T-cell (primary cell): ENCODE data around the gene GGT6. TPM values are rescaled to one million over a fixed set of nuclear protein-coding genes. Genes with fewer than 3 reads are reported as not detected.

Experiments
- ATAC-seq, 4 experiments: fragments of 200-7000 bp in 3 of 4; fragments of 150-1000 bp in 1 of 4; cut with Tn5 transposase; replicated peaks in 1 of 4; 1 replicate in 3 of 4; 2 replicates in 1 of 4; pipeline ENCODE4 v1.10.0; 2021; ENCODE audit warnings: moderate library complexity in 3 of 4, mild to moderate bottlenecking in 2 of 4, moderate number of reproducible peaks in 1 of 4
- CTCF ChIA-PET, 2 donors: fragments of 300-600 bp; sonication (Branson Sonifier 250); formaldehyde crosslinking; loops; one replicate each; lab custom pipeline; 2022; ENCODE audit warnings: antibody characterized with exemption in 2 of 2; lab: Charles Lee
- POLR2A ChIA-PET, 2 donors: fragments of 300-600 bp; sonication (Branson Sonifier 250); formaldehyde crosslinking; loops; one replicate each; lab custom pipeline; 2022; ENCODE audit warnings: antibody characterized with exemption in 2 of 2; lab: Charles Lee
- DNase-seq, 35 experiments: peaks; one replicate each; pipeline versions ENCODE4 v3.0.0 to v3.0.0-alpha.2; 2013 to 2023
- H3K27ac ChIP-seq: one replicate; pipeline ENCODE4 v1.5.1; 2013; ENCODE audit warnings: low read length
- H3K27me3 ChIP-seq, 2 experiments: replicated peaks in 1 of 2; 1 replicate in 1 of 2; 2 replicates in 1 of 2; pipeline versions ENCODE4 v1.6.1 to v1.7.0; 2013; ENCODE audit warnings: low read length in 1 of 2, mixed read lengths in 1 of 2; ENCODE audit not compliant: control insufficient read depth in 2 of 2, insufficient read depth in 2 of 2; ENCODE audit errors: extremely low read depth in 1 of 2
- H3K36me3 ChIP-seq, 2 donors: 1 replicate in 1 of 2; 2 replicates in 1 of 2; pipeline versions ENCODE4 v1.6.1 to v1.7.0; 2013; ENCODE audit warnings: low read length in 1 of 2; ENCODE audit not compliant: control insufficient read depth in 2 of 2, insufficient read depth in 1 of 2; ENCODE audit errors: extremely low read depth in 1 of 2
- H3K4me1 ChIP-seq, 2 experiments: 1 replicate in 1 of 2; 2 replicates in 1 of 2; pipeline versions ENCODE4 v1.6.1 to v1.7.0; 2013; ENCODE audit warnings: low read length in 2 of 2, mixed read lengths in 1 of 2; ENCODE audit not compliant: insufficient read depth in 2 of 2, control insufficient read depth in 1 of 2; ENCODE audit errors: extremely low read depth in 1 of 2
- H3K4me3 ChIP-seq, 2 donors: 1 replicate in 1 of 2; 2 replicates in 1 of 2; pipeline versions ENCODE4 v1.5.1 to v1.7.0; 2013; ENCODE audit warnings: mild to moderate bottlenecking in 2 of 2, low read length in 1 of 2, moderate library complexity in 1 of 2; ENCODE audit not compliant: control insufficient read depth in 1 of 2; ENCODE audit errors: extremely low read depth in 1 of 2
- H3K9me3 ChIP-seq: 2 replicates; pipeline ENCODE4 v1.7.0; 2013
- H3K27ac Mint-ChIP-seq, 2 donors: one replicate each; pipeline ENCODE4 v1.8.0; 2020 to 2021; ENCODE audit warnings: mild to moderate bottlenecking in 2 of 2, mixed read lengths in 2 of 2
- H3K27me3 Mint-ChIP-seq, 2 donors: one replicate each; pipeline ENCODE4 v1.8.0; 2021 to 2022; ENCODE audit warnings: mixed read lengths in 2 of 2
- H3K36me3 Mint-ChIP-seq: one replicate; pipeline ENCODE4 v1.8.0; 2021; ENCODE audit warnings: mixed read lengths
- H3K4me1 Mint-ChIP-seq, 3 donors: one replicate each; pipeline ENCODE4 v1.8.0; 2020 to 2022; ENCODE audit warnings: mixed read lengths in 3 of 3, mild to moderate bottlenecking in 1 of 3
- H3K4me3 Mint-ChIP-seq, 3 donors: one replicate each; pipeline ENCODE4 v1.8.0; 2020 to 2022; ENCODE audit warnings: mild to moderate bottlenecking in 3 of 3, mixed read lengths in 3 of 3, moderate library complexity in 3 of 3
- H3K9me3 Mint-ChIP-seq, 3 donors: one replicate each; pipeline ENCODE4 v1.8.0; 2020 to 2022; ENCODE audit warnings: mixed read lengths in 3 of 3
- WGBS: methylation state at CpG from one replicate; pipeline ENCODE4 v1.1.5; 2013; ENCODE audit warnings: missing lambda C conversion rate; ENCODE audit not compliant: insufficient coverage; 5-methylcytosine and 5-hydroxymethylcytosine counted together
- total RNA-seq, 35 experiments: library from RNA in 6 of 35; stranded (reverse) in 6 of 35; fragments of 120-200 nt in 1 of 35; gene quantifications; one replicate each; pipeline versions ENCODE4 v1.2.1 to v1.2.4 and lab custom pipeline; 2013 to 2026

Gene GGT6
- total RNA-seq, 5 donors from 2014 or later (not counting 1 experiment from before 2014, with no cell fraction given), result not detected

DNA sequence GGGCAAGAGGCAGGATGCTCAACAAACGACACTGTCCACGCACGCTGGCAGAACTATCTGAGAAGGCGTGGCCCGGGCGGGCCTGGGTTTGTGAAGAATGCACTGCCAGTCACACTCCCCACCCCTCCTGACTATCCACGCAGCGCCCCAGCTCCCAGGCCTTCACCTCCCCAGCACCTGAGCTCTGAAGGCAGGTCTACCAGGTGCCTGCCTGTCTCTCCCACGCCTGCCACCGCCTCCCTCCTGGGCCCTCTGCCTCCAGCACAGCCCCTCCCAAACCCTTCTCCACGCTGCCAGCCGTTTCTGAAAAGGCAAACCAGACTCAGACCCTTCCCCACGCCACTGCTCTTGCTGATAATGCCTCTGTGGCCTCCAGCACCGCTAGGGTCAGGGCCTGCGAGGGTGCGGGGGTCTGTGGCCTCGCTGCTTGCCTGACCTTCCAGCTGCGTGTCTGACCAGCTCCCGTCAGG, 16.8 kb downstream of the GGT6 start:
- Mint-ChIP-seq H3K9me3 (no peaks in the 10 kb centered on the region), H3K4me3 (no peak overlapping the region), H3K27ac (no peak overlapping the region), H3K27me3 (no peaks in the 10 kb centered on the region), H3K4me1 (no peaks in the 10 kb centered on the region), H3K36me3 (peaks cover 22% of the 10 kb centered on the region)
- no peaks in the 10 kb centered on the region for H3K4me1 ChIP-seq
- no peaks in the 10 kb centered on the region for H3K27me3 ChIP-seq
- H3K36me3 ChIP-seq, result peaks cover 44 to 89% of the 10 kb centered on the region in 2 donors
- POLR2A ChIA-PET, result no interaction called here
- no peak for ATAC-seq
- no peak overlapping the region for H3K4me3 ChIP-seq
- H3K9me3 ChIP-seq, result no peaks in the 10 kb centered on the region
- no peak for DNase-seq
- 87% methylated on average over 17 of the region's 19 CpGs for WGBS
- H3K27ac ChIP-seq, result no peak overlapping the region
- CTCF ChIA-PET, result no interaction called here

DNA sequence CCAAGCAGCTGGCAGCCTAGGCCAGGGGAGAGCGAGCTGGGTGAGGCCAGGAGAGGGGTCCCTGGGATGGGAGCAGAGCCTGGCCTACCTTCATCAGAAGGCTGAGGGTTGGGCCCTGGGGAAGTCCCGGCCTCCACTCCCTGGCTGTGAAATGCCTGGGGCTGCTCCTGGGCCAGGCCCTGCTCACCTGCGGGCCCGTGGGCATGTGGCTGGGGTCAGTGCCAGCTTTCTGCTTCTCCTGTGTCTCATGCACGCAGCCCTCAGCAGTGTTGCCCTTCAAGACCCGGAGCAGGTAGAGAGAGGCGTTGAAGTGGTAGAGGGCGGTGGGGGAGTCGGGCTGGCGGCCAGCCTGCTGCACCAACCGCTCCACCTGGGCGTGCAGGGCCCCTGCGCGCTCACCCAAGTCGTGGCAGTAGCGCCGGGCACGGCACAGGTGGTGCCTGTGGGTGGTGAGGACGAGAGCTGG, 17.6 kb downstream of the GGT6 start:
- Mint-ChIP-seq H3K27me3 (no peaks in the 10 kb centered on the region), H3K9me3 (no peaks in the 10 kb centered on the region), H3K4me1 (no peaks in the 10 kb centered on the region), H3K36me3 (peaks cover 22% of the 10 kb centered on the region), H3K4me3 (no peak overlapping the region), H3K27ac (no peak overlapping the region)
- POLR2A ChIA-PET, result no interaction called here
- H3K27me3 ChIP-seq, result no peaks in the 10 kb centered on the region
- no peak overlapping the region for H3K27ac ChIP-seq
- DNase-seq, result no peak
- peaks cover 41 to 83% of the 10 kb centered on the region in 2 donors for H3K36me3 ChIP-seq
- ATAC-seq, result no peak
- no peaks in the 10 kb centered on the region for H3K9me3 ChIP-seq
- WGBS, result 97% methylated on average over 5 of the region's 19 CpGs
- CTCF ChIA-PET, result no interaction called here
- no peak overlapping the region for H3K4me3 ChIP-seq
- no peaks in the 10 kb centered on the region for H3K4me1 ChIP-seq

DNA sequence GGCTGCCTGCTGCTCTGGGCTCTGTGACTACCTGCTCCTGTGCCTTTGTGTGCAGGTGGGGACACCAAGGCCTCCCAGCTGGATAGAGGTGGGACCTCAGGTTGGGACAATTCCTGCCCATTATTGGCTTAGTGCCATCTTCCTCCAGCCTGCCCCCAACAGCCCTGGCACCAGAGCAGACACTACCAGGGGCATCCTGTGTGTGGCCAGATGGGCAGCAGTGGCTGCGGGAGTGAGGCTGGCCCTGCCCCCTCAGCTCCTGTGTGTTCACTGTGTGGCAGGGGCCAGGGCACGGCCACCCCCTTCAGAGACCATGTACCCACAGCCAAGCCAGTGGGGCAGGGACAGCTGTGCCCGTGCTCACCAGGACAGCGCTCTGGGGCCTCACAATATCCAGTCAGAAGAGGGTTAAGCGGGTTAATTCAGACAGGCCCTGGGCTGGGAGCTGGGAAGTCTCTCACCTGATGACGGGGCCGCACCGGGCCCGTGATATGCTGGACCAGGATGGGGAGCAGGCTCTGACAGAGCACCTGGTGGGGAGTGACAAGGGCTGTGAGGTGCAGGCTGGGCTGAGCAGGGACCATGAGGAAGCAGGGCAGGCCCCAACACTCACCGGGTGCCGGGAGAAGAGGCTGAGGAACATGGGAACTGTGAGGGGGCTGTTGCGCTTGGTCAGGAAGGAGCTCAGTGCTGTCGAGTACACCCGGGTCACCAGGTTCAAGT, 18.2 kb downstream of the GGT6 start:
- H3K4me1 ChIP-seq, result no peaks in the 10 kb centered on the region
- H3K9me3 ChIP-seq, result no peaks in the 10 kb centered on the region
- WGBS, result 98% methylated on average over 13 of the region's 14 CpGs
- no peaks in the 10 kb centered on the region for H3K27me3 ChIP-seq
- peaks cover 20% of the 10 kb centered on the region for H3K36me3 Mint-ChIP-seq
- H3K27ac ChIP-seq, result no peak overlapping the region
- H3K4me1 Mint-ChIP-seq, result no peaks in the 10 kb centered on the region
- peak overlapping the region in 1 of 2 donors; percentile 11 for H3K27ac Mint-ChIP-seq
- ChIA-PET CTCF (no interaction called here), POLR2A (no interaction called here)
- H3K4me3 ChIP-seq, result no peak overlapping the region
- ATAC-seq (no peak), DNase-seq (no peak)
- H3K36me3 ChIP-seq, result peaks cover 35 to 77% of the 10 kb centered on the region in 2 donors
- H3K27me3 Mint-ChIP-seq, result no peaks in the 10 kb centered on the region
- H3K4me3 Mint-ChIP-seq, result no peak overlapping the region
- no peaks in the 10 kb centered on the region for H3K9me3 Mint-ChIP-seq

DNA sequence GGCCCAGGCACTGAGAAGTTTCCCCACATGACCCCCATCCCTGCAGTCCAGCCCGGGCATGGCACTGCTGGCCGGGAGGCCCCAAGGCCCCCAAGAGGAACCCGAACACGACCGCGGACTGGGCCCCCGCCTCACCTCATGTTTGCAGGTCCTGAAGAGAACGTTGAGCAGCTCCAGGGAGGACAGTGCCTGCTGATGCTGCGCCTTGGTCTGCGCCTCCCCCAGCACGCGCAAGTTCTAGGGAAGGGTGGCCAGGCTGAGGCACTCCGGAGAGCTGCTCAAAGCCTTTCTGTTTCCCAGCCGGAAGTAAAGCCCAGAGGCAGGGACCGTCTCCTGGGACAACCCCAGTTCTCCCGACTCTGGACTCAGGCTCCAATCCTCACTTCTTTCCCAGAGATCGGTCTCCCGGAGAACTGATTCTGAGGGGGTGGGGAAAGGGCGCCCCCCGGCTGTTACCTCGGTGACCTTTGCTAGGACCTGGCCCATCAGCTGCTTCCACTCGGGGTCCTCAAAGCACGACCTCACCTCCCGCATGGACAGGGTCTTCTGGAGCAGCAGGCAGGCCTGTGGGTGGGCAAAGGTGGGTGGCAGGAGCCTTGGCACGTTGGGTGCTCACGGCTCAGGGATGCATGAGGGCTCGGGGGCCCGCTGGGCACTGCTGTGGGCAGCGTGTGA, 18.9 kb downstream of the GGT6 start:
- Mint-ChIP-seq H3K9me3 (no peaks in the 10 kb centered on the region), H3K4me3 (no peak overlapping the region), H3K27me3 (no peaks in the 10 kb centered on the region), H3K4me1 (peaks cover 0 to 1% (median 0%) of the 10 kb centered on the region in 3 donors), H3K27ac (no peak overlapping the region), H3K36me3 (peaks cover 15% of the 10 kb centered on the region)
- Histone ChIP-seq H3K27ac (no peak overlapping the region), H3K9me3 (no peaks in the 10 kb centered on the region), H3K4me1 (no peaks in the 10 kb centered on the region), H3K4me3 (no peak overlapping the region), H3K36me3 (peaks cover 33 to 70% of the 10 kb centered on the region in 2 donors), H3K27me3 (no peaks in the 10 kb centered on the region)
- POLR2A ChIA-PET, result no interaction called here
- CTCF ChIA-PET, result no interaction called here
- ATAC-seq, result no peak
- no peak for DNase-seq
- WGBS, result 93% methylated on average over 23 of the region's 29 CpGs

DNA sequence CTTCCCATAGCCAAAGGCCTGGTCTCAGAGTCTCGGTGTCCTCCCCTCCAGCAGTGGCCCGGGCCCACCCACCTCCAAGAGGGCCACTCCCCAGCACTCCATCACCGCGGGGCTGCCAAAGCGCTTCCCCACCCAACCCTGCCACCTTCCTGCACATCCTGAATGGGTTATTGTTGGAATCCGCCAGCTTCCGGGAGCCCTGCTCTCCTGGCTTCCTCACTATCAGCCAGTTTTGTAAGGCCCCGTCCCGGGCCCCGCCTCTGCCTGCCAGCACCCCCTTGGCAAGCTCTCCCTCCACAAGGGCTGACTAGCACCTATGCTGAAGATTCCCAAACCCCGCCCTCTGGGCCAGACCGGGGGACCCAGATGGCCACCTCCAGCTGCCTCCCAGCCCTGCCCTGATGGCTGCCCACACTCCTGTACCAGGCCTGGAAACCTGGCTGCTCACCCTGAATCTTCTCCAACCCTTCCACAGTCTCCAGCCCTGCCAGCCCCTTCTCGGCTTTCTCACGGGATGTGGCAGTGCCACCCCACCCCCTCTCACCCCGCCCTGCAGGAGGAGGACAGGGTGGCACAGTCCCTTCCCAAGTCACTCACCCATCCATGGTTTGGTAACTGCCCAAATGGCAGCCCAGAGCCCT, 19.6 kb downstream of the GGT6 start:
- ATAC-seq, result no peak
- H3K36me3 ChIP-seq, result peaks cover 33 to 65% of the 10 kb centered on the region in 2 donors
- ChIA-PET CTCF (no interaction called here), POLR2A (no interaction called here)
- H3K4me1 ChIP-seq, result no peaks in the 10 kb centered on the region
- Mint-ChIP-seq H3K4me3 (no peak overlapping the region), H3K36me3 (peaks cover 14% of the 10 kb centered on the region), H3K27ac (no peak overlapping the region), H3K27me3 (no peaks in the 10 kb centered on the region), H3K9me3 (no peaks in the 10 kb centered on the region), H3K4me1 (peaks cover 0 to 1% (median 0%) of the 10 kb centered on the region in 3 donors)
- DNase-seq, result no peak
- H3K27ac ChIP-seq, result no peak overlapping the region
- WGBS, result 90% methylated on average over 14 of the region's 15 CpGs
- no peaks in the 10 kb centered on the region for H3K9me3 ChIP-seq
- H3K27me3 ChIP-seq, result no peaks in the 10 kb centered on the region
- no peak overlapping the region for H3K4me3 ChIP-seq

DNA sequence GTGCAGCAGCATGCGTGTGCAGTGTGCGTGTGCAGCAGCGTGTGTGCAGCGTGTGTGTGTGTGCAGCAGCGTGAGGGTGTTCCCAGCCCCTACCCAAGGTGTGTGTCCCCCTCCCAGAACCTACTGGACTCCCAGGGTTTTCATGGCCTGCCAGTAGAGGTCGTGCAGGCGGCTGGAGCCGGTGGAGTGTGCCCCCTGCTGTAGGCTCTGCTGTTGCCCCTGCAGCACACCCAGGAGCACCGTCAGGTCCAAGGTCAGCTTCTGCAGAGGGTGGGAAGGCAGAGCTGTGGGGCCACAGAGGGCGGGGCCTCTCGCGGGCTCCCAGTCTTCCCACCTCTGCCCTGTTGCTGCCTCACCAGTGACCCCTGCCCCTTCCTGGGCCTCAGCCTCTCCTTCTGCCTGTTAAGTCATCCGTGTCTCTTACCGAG, 20.1 kb downstream of the GGT6 start:
- ATAC-seq (no peak), DNase-seq (no peak)
- no peak overlapping the region for H3K4me3 Mint-ChIP-seq
- ChIA-PET POLR2A (no interaction called here), CTCF (no interaction called here)
- H3K36me3 Mint-ChIP-seq, result peaks cover 14% of the 10 kb centered on the region
- H3K36me3 ChIP-seq, result peaks cover 33 to 60% of the 10 kb centered on the region in 2 donors
- no peak overlapping the region for H3K27ac ChIP-seq
- no peaks in the 10 kb centered on the region for H3K4me1 ChIP-seq
- 84% methylated on average over 13 of the region's 14 CpGs for WGBS
- H3K27me3 ChIP-seq, result peaks cover 0 to 3% of the 10 kb centered on the region in 2 experiments
- H3K4me3 ChIP-seq, result no peak overlapping the region
- no peak overlapping the region for H3K27ac Mint-ChIP-seq
- H3K9me3 ChIP-seq, result no peaks in the 10 kb centered on the region
- no peaks in the 10 kb centered on the region for H3K27me3 Mint-ChIP-seq
- H3K4me1 Mint-ChIP-seq, result peaks cover 0 to 5% (median 1%) of the 10 kb centered on the region in 3 donors
- H3K9me3 Mint-ChIP-seq, result no peaks in the 10 kb centered on the region
